B cell (primary cell): ENCODE results near the gene CEP41. TPM values are rescaled to one million over a fixed set of nuclear protein-coding genes. Genes with fewer than 3 reads are reported as not detected.

Experiments
- ATAC-seq: fragments of 200-7000 bp; cut with Tn5 transposase; one replicate; pipeline ENCODE4 v1.10.0; 2021; ENCODE audit warnings: low read depth, mild to moderate bottlenecking, moderate number of reproducible peaks, moderate library complexity
- CTCF ChIA-PET: fragments of 350-600 bp; sonication (Branson Sonifier 250); formaldehyde crosslinking; loops from one replicate; lab custom pipeline; 2021; ENCODE audit warnings: antibody characterized with exemption, inconsistent platforms; lab: Charles Lee
- POLR2A ChIA-PET: fragments of 350-600 bp; sonication (Branson Sonifier 250); formaldehyde crosslinking; loops from one replicate; lab custom pipeline; 2021; ENCODE audit warnings: antibody characterized with exemption; lab: Charles Lee
- DNase-seq: peaks from one replicate; pipeline ENCODE4 v3.0.0; 2013
- H2AFZ ChIP-seq: 2 replicates; pipeline ENCODE4 v1.6.1; 2012; ENCODE audit warnings: mild to moderate bottlenecking, low read depth, low read length; ENCODE audit not compliant: insufficient read depth, poor library complexity, severe bottlenecking
- H3K27ac ChIP-seq, 2 donors: 1 replicate in 1 of 2; 2 replicates in 1 of 2; pipeline ENCODE4 v1.5.1; 2012 to 2013; ENCODE audit warnings: low read length in 2 of 2, mild to moderate bottlenecking in 2 of 2, moderate library complexity in 1 of 2
- H3K27me3 ChIP-seq, 4 experiments: fragments of 200-600 bp in 1 of 4; sonication (generic) in 1 of 4; replicated peaks in 1 of 4; 1 replicate in 2 of 4; 2 replicates in 2 of 4; pipeline versions ENCODE4 v1.6.1 to v1.7.0; 2013 to 2016; ENCODE audit warnings: low read length in 3 of 4, mild to moderate bottlenecking in 2 of 4, mixed read lengths in 1 of 4, moderate library complexity in 1 of 4; ENCODE audit not compliant: insufficient read depth in 4 of 4, control insufficient read depth in 3 of 4; ENCODE audit errors: control extremely low read depth in 1 of 4
- H3K36me3 ChIP-seq, 2 experiments: replicated peaks in 1 of 2; 1 replicate in 1 of 2; 2 replicates in 1 of 2; pipeline versions ENCODE4 v1.6.1 to v1.7.1; 2013; ENCODE audit warnings: low read length in 1 of 2; ENCODE audit not compliant: insufficient read depth in 2 of 2, control insufficient read depth in 1 of 2; ENCODE audit errors: control extremely low read depth in 1 of 2, extremely low read depth in 1 of 2
- H3K4me1 ChIP-seq, 2 donors: fragments of 200-600 bp in 1 of 2; sonication (generic) in 1 of 2; 1 replicate in 1 of 2; 2 replicates in 1 of 2; pipeline versions ENCODE4 v1.5.1 to v1.6.1; 2013 to 2017; ENCODE audit warnings: low read length in 2 of 2; ENCODE audit not compliant: control insufficient read depth in 2 of 2, insufficient read depth in 2 of 2
- H3K4me2 ChIP-seq: replicated peaks from 2 replicates; pipeline ENCODE3; 2012; ENCODE audit warnings: mild to moderate bottlenecking, low read depth, low read length; ENCODE audit not compliant: poor library complexity, severe bottlenecking
- H3K4me3 ChIP-seq, 5 experiments: fragments of 200-600 bp in 1 of 5; sonication (generic) in 1 of 5; 1 replicate in 3 of 5; 2 replicates in 2 of 5; pipeline versions ENCODE4 v1.5.1 to v1.7.0; 2011 to 2016; ENCODE audit warnings: low read length in 4 of 5, mild to moderate bottlenecking in 4 of 5, low read depth in 2 of 5, control low read depth in 1 of 5, moderate library complexity in 1 of 5; ENCODE audit not compliant: insufficient read depth in 1 of 5; ENCODE audit errors: control extremely low read depth in 1 of 5, extremely low read depth in 1 of 5
- H3K79me2 ChIP-seq: fragments of 200-600 bp; sonication (generic); one replicate; pipeline ENCODE4 v1.6.0; 2016; ENCODE audit warnings: low read length; ENCODE audit not compliant: control insufficient read depth, insufficient read depth
- H3K9ac ChIP-seq: fragments of 200-600 bp; sonication (generic); 2 replicates; pipeline ENCODE4 v1.6.1; 2017; ENCODE audit warnings: mild to moderate bottlenecking, low read length, moderate library complexity
- H3K9me3 ChIP-seq, 3 donors: one replicate each; pipeline versions ENCODE4 v1.6.1 to v1.7.1; 2013; ENCODE audit warnings: low read length in 2 of 3; ENCODE audit not compliant: control insufficient read depth in 2 of 3, insufficient read depth in 1 of 3; ENCODE audit errors: control extremely low read depth in 1 of 3
- H4K20me1 ChIP-seq: 2 replicates; pipeline ENCODE4 v1.6.0; 2012; ENCODE audit warnings: mild to moderate bottlenecking, low read length; ENCODE audit not compliant: insufficient read depth, control insufficient read depth, poor library complexity, severe bottlenecking
- H3K27ac Mint-ChIP-seq: one replicate; pipeline ENCODE4 v1.8.0; 2021; ENCODE audit warnings: mixed read lengths
- H3K27me3 Mint-ChIP-seq: one replicate; pipeline ENCODE4 v1.8.0; 2021; ENCODE audit warnings: mixed read lengths
- H3K4me1 Mint-ChIP-seq: one replicate; pipeline ENCODE4 v1.8.0; 2021; ENCODE audit warnings: mixed read lengths
- H3K4me3 Mint-ChIP-seq: one replicate; pipeline ENCODE4 v1.8.0; 2021; ENCODE audit warnings: mixed read lengths
- H3K9me3 Mint-ChIP-seq: one replicate; pipeline ENCODE4 v1.8.0; 2022; ENCODE audit warnings: mixed read lengths; ENCODE audit not compliant: insufficient read depth
- CTCF ChIP-seq: fragments of 200-600 bp; IDR thresholded peaks from one replicate; pipeline ENCODE4 v1.8.0; 2022; ENCODE audit warnings: antibody characterized with exemption, mild to moderate bottlenecking
- EZH2 ChIP-seq: IDR thresholded peaks from 2 replicates; pipeline ENCODE4 v1.6.1; 2012; ENCODE audit warnings: borderline replicate concordance, low read depth, mild to moderate bottlenecking, moderate library complexity, low read length; ENCODE audit not compliant: insufficient read depth, poor library complexity, severe bottlenecking
- WGBS: methylation state at CpG from one replicate; pipeline ENCODE4 v1.1.5; 2013; ENCODE audit warnings: missing lambda C conversion rate; ENCODE audit not compliant: insufficient coverage; 5-methylcytosine and 5-hydroxymethylcytosine counted together
- intact Hi-C: fragments of 100-400 bp; cut with micrococcal nuclease; formaldehyde crosslinking; loops from one replicate; pipeline ENCODE4 v1.10.0; 2022
- polyA plus RNA-seq: library from polyadenylated mRNA; depleted of rRNA; stranded (reverse); fragments of >200 nt; gene quantifications from 2 replicates; pipeline ENCODE4 v1.2.3, GENCODE V29; 2012
- total RNA-seq, 2 donors: library from RNA; stranded (reverse); fragments of 120-200 nt in 1 of 2; gene quantifications; 1 replicate in 1 of 2; 2 replicates in 1 of 2; pipeline versions ENCODE4 v1.2.3 to v1.2.4, GENCODE V29; 2013 to 2022

CEP41 gene
- total and polyA plus RNA-seq, 2 donors (not counting 1 experiment from before 2014, with no cell fraction given) = 3.4 to 5.9 TPM

DNA sequence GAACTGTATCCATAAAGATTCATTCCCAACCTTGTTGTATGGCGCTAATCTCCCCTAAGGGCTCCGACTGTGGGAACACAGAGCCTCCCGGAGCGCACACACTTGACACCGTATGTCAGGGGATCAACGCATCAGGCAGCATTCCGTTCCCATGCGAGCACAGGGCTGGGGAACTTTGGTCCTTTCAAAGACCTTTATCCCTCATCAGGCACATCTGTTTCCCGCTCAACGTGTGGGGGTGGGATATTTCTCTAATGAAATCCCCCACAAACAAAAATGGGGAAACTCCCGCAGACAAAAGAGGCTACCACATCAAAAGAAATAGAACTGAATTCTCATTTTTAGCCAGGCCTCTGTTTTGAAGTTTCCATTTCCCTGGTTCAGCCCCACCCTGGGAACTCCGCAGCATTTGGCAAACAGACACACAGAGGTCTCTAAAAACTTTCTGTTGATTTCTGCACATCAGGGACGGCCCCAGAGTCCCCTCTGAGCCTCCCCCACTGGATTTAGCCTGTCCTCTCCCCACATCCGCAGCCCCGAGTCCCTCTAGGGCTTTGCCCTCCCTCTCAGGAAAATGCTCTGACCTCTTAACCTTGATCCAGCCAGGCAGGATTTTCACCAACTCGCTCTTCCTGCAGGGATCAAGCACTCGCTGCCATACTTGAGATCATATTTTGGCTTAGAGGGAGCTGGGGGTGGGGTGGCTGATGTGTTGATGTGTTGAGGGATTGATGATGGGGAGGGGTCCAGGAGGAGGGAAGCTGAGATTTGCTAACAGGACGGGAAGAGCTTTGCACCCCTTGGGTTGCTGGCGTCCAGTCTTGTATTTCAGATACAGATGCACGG lies 89.6 kb downstream of the CEP41 start:
- Histone ChIP-seq H3K4me1 (no peaks in the 10 kb centered on the region), H3K36me3 (no peaks in the 10 kb centered on the region), H3K4me2 (no peak overlapping the region), H3K79me2 (no peaks in the 10 kb centered on the region), H4K20me1 (no peaks in the 10 kb centered on the region), H2AFZ (no peak overlapping the region), H3K27me3 (no peaks in the 10 kb centered on the region), H3K27ac (no peak overlapping the region), H3K9me3 (no peaks in the 10 kb centered on the region), H3K4me3 (no peak overlapping the region), H3K9ac (no peak overlapping the region)
- H3K27me3 Mint-ChIP-seq = peaks cover 18% of the 10 kb centered on the region
- 80% methylated on average over 12 of the region's 20 CpGs for WGBS
- ATAC-seq = no peak
- H3K4me3 Mint-ChIP-seq = no peak overlapping the region
- H3K27ac Mint-ChIP-seq = no peak overlapping the region
- H3K4me1 Mint-ChIP-seq = no peaks in the 10 kb centered on the region
- no peak for DNase-seq
- TF ChIP-seq CTCF = no peak
- TF ChIP-seq EZH2 = no peak
- H3K9me3 Mint-ChIP-seq = no peaks in the 10 kb centered on the region
- intact Hi-C loops = no loop called here
- ChIA-PET POLR2A (no interaction called here), CTCF (no interaction called here)

- Mint-ChIP-seq H3K27me3 (peaks cover 18% of the 10 kb centered on the region), H3K4me3 (no peak overlapping the region), H3K9me3 (no peaks in the 10 kb centered on the region), H3K27ac (no peak overlapping the region), H3K4me1 (no peaks in the 10 kb centered on the region)
- Histone ChIP-seq H3K4me3 (no peak overlapping the region), H2AFZ (no peak overlapping the region), H3K79me2 (no peaks in the 10 kb centered on the region), H3K4me2 (no peak overlapping the region), H3K36me3 (no peaks in the 10 kb centered on the region), H4K20me1 (no peaks in the 10 kb centered on the region), H3K4me1 (no peaks in the 10 kb centered on the region), H3K9ac (no peak overlapping the region), H3K9me3 (no peaks in the 10 kb centered on the region), H3K27me3 (no peaks in the 10 kb centered on the region), H3K27ac (no peak overlapping the region)
- DNase-seq (no peak), ATAC-seq (no peak)
- WGBS = 64% methylated on average over 11 of the region's 16 CpGs
- POLR2A ChIA-PET = no interaction called here
- CTCF ChIA-PET = no interaction called here
- no peak for TF ChIP-seq EZH2
- TF ChIP-seq CTCF = no peak
- intact Hi-C loops = no loop called here
Measured at GRCh38 chr7:130349911-130350782, 90.7 kb downstream of the CEP41 start.
